ENCODE measurements around the gene USP6NL.

USP6NL gene

DNA sequence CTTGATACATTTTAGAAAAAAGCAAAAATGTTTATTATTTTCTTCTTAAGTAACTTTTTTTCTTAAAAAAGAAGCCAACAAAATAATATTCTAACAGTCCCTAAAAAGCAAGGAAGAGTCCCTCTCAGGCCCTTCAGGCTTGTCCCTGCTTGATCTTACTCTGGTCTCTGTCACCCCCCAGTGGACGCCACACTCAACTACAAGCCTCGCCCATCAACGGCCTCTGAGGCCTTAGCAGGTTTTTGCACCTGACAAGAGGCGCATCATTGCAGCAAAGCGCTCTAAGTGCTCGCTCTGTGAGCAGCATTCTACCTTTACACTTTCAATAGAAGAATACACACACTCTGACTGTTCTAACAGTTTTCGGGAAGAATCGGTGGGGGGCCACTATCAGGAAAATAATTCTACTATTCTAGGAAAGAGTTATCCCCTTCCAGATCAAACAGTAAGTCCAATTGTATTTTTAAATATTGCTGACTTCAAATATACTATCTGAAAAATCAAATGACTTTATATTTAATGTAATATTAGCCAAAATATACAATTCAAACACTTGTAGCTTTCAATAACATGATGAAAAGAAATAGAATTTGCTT lies 139.2 kb downstream of the USP6NL start:
- peak; percentile 5 for DNase-seq

- DNase-seq = no peak
Observed at GRCh38 chr10:11469575-11470391, 141.7 kb downstream of the USP6NL start.

GRCh38 chr10:11468126-11468742 lies 143.2 kb downstream of the USP6NL start:
- no peak for DNase-seq

DNA sequence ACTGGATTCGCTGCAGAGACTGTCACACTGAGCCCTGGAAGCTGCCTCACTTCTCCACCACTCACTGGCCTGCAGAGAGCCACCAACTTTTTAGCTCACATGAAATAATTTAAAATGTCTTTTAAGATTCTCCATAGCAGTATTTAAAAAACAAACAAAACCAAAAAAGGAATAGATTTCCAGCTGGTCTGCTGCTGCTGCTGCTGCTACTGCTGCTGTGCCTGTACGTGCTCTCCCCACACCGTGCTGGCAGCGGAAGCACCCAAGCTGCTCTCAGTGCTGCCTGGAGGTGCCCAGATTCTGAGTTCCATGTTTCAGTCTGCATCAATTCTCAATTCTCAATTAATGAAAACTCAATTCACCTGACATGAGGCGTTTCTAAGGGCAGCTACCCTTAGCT lies 146.0 kb downstream of the USP6NL start:
- no peak for DNase-seq

- DNase-seq = no peak
Observed at GRCh38 chr10:11463111-11463510, 148.3 kb downstream of the USP6NL start.

- no peak for DNase-seq
Observed at GRCh38 chr10:11462071-11462470, 149.4 kb downstream of the USP6NL start.

- no peak for DNase-seq
Observed at GRCh38 chr10:11457336-11457735, 154.1 kb downstream of the USP6NL start.

DNA sequence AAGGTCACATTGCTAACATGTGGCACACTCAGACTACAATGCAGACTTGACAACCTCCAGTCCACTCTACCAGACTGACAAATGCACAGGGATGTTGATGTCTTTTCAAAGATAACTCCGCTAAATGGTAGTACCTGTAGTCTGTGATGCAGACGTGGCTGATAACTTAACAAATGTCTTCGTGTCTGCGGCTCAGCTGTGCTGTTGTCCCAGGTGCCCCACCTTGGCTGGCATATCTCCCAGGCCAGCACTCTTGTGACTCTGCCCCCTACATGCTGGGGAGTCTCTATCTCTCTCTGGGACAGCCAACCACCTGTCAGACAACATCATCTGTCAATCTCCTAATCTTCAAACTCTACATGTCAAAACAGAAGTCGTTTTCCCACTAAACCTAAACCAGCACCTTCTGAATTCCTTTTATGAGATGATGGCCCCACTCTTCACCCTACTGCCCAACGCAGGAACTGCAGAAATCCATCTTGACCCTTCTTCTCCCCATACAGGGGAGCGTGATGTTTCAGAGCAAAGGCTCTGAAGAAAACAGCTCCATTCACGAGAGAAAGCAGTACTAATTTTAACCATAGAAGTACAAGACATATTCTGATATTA lies 156.4 kb downstream of the USP6NL start:
- no peak for DNase-seq

DNA sequence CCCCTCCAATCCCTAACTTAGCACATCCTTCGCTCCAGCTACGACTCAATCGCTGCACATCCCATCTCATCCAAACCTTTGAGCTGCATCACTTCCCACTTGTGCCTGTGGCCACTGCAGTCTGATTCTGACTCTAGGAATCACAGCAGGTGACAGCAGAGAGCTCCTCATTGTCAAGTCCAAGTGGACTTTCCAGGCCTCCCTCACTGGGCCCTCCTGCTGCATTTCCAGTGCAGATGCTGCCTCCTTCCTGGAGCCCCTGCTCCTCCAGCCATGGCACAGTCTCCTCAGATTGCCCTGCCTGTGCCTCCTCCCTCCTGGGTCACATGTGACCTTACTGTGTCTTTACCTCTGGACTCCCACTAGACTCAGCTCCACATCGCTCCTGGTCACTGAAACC lies 157.3 kb downstream of the USP6NL start:
- no peak for DNase-seq

- no peak for DNase-seq
Observed at GRCh38 chr10:11451640-11452260, 159.7 kb downstream of the USP6NL start.

GRCh38 chr10:11450427-11450826 lies 161.0 kb downstream of the USP6NL start:
- no peak for DNase-seq

DNA sequence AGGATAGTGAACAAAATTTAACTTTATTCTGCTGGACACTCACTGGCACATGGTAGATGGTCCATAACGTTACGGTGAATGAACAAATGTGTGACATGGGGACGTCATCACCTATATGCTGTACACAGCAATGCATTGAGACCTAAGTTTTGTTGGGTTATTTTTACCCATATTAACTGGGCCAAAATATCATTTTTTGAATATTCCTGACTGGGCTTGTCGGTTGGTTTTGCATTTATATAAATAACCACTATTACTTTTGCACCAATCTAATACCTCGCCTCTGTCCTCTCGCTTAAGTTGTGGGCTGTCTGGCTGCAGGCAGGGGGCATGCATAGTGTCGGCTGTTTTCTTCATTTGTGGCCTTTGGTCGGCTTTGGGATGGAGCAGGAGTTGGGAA lies 161.7 kb downstream of the USP6NL start:
- DNase-seq = no peak

GRCh38 chr10:11448545-11449244 lies 162.8 kb downstream of the USP6NL start:
- DNase-seq = no peak

DNA sequence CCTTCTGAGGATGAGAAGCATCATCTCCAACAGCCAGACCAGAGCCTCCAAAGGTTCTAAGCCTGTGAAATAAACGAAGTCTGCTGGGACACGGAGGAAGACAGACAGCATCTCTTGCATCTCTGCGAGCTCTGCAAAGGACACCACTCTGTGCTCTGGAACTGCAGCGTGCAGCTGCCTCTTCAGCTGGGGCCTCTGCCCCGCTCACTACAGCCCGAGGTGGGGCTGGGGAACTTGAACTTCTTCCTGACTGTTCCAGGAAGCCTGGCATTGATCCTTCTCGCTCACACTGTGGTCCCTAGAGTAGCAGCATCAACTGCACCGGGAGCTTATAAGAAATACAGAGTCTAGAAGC lies 163.3 kb downstream of the USP6NL start:
- no peak for DNase-seq

- DNase-seq = no peak
Observed at GRCh38 chr10:11447586-11447985, 163.9 kb downstream of the USP6NL start.

DNA sequence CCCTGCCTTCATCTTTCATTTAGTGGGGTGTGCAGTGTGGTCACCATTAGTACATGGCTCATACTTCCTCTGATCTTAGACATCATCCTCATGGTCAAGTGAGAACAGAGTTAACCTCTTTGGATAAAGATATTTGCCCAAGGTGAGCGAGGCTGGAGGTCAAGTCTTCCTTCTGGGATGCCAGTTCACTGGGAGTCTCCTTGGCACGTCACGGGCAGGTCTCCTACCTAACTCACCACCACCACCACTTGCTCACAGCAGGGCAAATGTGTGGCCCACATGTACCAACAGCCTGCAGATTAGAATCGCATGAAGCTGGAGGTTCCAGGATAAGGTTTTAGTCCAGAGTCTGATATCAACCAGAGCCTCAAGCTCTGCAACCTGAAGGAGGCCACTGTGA lies 164.6 kb downstream of the USP6NL start:
- no peak for DNase-seq

- DNase-seq = no peak
Observed at GRCh38 chr10:11446133-11446532, 165.3 kb downstream of the USP6NL start.

DNA sequence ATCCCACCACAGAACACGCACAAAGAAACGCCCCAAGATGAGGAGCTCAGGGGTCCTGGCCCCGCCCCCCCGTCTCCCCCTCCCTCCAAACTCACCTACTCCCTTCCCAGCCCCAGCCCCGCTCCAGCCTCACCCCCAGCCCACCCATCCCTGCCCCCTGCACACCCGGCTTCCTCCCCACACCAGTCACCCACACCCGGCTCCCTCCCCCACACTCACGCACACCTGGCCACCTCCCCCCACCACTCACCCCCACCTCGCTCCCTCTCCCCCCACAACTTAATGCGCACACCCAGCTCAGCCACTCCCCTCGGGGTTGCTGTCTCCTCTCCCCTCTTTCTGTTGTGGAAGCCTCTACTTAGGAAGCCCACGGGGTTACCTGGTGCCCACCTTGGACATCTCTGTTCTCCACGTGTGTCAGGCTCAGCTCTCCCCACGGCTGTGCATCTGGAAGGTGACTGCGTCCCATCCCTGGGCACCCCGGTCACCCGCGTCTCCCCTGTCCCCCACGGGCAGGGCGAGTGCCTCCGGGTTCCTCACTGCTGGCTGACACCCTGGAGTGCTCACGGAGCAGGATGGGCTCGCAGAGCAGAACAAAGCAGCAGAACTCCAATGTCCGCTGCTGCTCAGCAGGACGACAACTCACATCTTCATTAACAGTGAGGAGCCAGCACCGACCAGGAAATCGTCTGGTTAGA lies 166.8 kb downstream of the USP6NL start:
- DNase-seq = no peak

DNA sequence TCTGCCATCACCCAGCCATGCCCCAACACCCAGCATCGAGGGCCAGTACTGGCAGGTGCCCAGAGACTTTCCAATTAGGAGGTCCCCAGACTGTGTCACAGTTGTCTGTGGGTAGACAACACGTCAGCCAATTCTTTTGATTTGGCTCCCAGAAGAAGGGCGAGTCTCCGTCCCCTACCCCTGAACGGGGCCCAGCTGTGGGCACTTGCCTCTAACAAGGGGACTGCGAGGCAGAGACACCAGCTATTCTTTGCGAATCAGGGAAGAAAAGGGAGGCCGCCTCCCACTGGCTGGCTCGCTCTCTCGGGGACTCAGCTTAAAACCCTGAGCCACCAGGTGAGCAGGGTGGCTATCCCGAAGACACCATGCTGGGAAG lies 167.3 kb downstream of the USP6NL start:
- no peak for DNase-seq

- DNase-seq = no peak
Observed at GRCh38 chr10:11443468-11444154, 167.8 kb downstream of the USP6NL start.

GRCh38 chr10:11442001-11442773 lies 169.3 kb downstream of the USP6NL start:
- no peak for DNase-seq

Data from NCI-H748 treated with DMSO at 0.1 percent for 48 hours (cell line).